ENCODE results near the gene BMERB1. TPM values are rescaled to one million over a fixed set of nuclear protein-coding genes. Genes with fewer than 3 reads are reported as not detected.

Gene BMERB1
- total RNA-seq, 1 donor from 2014 or later, result 16.1 TPM

DNA sequence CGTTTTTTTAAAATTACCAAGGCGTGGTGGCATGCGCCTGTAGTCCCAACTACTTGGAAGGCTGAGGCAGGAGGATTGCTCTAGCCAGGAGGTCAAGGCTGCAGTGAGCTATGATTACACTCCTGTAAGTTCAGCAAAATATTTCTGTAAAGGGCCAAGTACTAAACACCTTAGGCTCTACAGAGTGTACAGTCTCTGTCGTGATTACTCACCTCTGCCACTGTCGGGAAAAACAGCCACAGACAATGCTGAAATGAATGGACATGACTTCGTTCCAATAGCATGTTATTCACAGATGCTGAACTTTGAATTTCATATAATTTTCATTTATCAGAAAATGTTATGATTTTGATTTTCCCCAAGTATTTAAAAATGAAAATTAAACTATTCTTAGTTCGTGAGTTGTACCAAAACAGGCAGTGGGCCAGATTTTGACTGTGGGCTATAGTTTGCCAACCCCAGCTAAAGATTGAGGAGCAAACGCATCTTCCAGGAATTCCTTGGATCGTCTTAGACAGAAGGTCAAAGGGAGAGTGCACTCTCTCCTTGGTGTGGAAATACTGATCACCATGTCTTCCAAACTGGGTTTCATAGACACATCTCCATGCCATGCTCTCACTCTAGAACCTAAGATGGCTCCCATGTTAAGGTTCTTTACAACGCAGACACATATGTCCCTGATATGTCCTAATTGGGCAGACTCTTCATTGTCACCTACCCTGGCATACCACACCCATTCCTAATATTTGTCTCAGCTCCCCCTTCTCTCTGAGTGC lies 119.1 kb downstream of the BMERB1 start:
- TF ChIP-seq, protein P1, sequence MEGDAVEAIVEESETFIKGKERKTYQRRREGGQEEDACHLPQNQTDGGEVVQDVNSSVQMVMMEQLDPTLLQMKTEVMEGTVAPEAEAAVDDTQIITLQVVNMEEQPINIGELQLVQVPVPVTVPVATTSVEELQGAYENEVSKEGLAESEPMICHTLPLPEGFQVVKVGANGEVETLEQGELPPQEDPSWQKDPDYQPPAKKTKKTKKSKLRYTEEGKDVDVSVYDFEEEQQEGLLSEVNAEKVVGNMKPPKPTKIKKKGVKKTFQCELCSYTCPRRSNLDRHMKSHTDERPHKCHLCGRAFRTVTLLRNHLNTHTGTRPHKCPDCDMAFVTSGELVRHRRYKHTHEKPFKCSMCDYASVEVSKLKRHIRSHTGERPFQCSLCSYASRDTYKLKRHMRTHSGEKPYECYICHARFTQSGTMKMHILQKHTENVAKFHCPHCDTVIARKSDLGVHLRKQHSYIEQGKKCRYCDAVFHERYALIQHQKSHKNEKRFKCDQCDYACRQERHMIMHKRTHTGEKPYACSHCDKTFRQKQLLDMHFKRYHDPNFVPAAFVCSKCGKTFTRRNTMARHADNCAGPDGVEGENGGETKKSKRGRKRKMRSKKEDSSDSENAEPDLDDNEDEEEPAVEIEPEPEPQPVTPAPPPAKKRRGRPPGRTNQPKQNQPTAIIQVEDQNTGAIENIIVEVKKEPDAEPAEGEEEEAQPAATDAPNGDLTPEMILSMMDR (IDR thresholded peaks at IDR 0.05), result no peak
- H3K9me3 ChIP-seq, result no peaks in the 10 kb centered on the region
- H3K27me3 ChIP-seq (ENCODE audit: low read depth), result no peaks in the 10 kb centered on the region
- H3K4me1 ChIP-seq, result no peaks in the 10 kb centered on the region
- intact Hi-C loops (cut with DNase I), result no loop called here
- H3K4me3 ChIP-seq, result no peak overlapping the region
- ATAC-seq (no peak), DNase-seq (no peak)
- no peak overlapping the region for H3K27ac ChIP-seq
- H3K36me3 ChIP-seq, result no peaks in the 10 kb centered on the region

DNA sequence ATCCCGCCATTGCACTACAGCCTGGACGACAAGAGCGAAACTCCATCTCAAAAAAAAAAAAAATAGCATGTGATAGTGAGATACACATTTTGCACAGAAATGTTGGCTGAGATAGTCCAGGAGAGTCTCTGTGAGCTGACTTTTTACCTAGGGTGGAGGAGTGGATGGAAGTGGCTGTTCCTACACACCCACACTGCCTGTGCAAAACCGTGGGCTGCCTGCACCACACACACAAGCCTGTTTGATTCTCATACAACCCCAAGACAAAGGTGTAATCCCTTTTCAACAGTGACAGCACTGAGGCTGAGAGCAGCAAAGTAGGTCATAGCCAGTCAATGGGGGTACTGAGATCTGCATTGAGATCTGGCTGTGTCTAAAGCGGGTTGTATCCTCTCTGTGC lies 121.7 kb downstream of the BMERB1 start:
- no peak overlapping the region for H3K4me3 ChIP-seq
- no peaks in the 10 kb centered on the region for H3K4me1 ChIP-seq
- DNase-seq, result no peak
- H3K9me3 ChIP-seq, result no peaks in the 10 kb centered on the region
- no peak overlapping the region for H3K27ac ChIP-seq
- no peaks in the 10 kb centered on the region for H3K36me3 ChIP-seq
- TF ChIP-seq, protein P1 (IDR thresholded peaks at IDR 0.05), result no peak
- no peak for ATAC-seq
- intact Hi-C loops (cut with DNase I), result no loop called here
- no peaks in the 10 kb centered on the region for H3K27me3 ChIP-seq (ENCODE audit: low read depth)

DNA sequence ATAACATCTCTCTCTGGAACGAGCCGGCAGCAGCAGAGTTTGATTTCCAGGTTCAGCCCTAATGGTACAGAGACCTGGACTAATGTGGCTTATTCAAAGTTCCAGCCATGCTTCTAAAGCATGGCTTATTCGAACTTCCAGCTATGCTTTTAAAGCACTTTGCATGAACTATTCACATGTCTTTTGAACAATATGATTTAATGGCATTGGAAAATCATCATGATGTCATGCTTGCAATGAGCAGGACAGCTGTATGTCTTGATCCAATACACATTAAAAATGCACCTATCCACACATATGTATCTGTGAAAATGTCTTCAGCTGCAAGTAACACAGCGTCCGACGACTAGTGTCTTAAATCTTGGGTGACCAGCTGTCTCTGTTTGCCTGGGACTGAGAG lies 122.9 kb downstream of the BMERB1 start:
- TF ChIP-seq, protein P1 (IDR thresholded peaks at IDR 0.05), result no peak

DNA sequence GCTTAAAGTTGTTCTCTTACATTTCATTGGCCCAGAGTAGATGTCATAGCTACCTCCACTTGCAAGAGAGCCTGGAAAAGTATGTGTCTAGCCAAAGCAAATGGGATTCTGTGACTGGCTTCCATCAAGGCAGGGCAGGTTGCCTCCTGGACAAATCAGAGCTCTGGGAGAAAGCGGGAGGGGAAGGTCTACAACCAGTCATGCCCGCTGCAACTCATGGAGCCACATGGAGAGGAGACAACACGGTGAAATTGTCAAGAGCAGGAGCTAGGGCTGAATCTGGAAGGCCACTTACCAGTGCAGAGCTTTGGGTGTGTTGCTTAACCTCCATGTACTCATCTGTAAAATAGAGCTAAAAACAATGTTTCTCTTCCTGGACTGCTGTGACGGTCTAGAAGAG lies 124.8 kb downstream of the BMERB1 start:
- no peak for DNase-seq
- Histone ChIP-seq H3K27me3 (ENCODE audit: low read depth) (no peaks in the 10 kb centered on the region), H3K36me3 (no peaks in the 10 kb centered on the region), H3K27ac (no peak overlapping the region), H3K4me1 (no peaks in the 10 kb centered on the region), H3K4me3 (no peak overlapping the region), H3K9me3 (no peaks in the 10 kb centered on the region)
- TF ChIP-seq, protein P1 (IDR thresholded peaks at IDR 0.05), result no peak
- intact Hi-C loops (cut with DNase I), result no loop called here
- ATAC-seq, result no peak

More for the DNA sequence above, 122.9 kb downstream of the BMERB1 start:
- ATAC-seq, result no peak
- no peak for DNase-seq
- Histone ChIP-seq H3K27me3 (ENCODE audit: low read depth) (no peaks in the 10 kb centered on the region), H3K4me1 (no peaks in the 10 kb centered on the region), H3K36me3 (no peaks in the 10 kb centered on the region), H3K9me3 (no peaks in the 10 kb centered on the region), H3K4me3 (no peak overlapping the region), H3K27ac (no peak overlapping the region)
- intact Hi-C loops (cut with DNase I), result no loop called here

DNA sequence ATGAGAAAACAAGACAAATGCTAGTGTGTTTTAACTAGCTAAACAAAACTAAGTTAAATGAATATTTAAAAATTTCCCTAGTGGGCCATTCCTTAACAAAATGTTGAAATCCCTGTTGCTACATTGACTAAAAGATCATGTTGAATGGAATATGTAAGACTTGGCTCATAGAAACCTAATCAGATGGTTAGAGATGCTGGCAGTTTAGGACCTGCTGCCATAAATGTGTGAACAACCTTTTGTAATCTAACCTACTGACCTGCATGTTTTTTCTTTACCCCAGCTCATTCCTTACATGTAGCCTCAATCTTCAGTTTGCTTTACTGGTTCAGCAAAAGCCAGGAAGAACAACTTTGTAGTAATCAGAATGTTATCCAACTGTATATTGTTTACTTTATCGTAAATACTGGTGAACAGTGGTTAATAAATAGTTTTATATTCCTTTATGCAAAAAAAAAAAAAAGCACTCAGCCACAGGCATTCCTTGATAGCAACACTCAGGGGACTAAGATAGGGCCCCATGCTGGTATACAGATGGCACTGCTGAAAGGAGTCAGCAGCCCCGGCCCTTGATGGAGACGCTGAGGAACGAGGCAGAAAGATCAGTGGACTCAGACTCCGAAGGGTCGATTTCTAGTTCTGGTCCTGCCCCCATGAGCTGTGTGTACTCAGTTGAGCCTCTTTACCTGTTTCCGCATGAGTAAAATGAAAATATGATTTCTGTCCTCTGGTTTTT lies 130.4 kb downstream of the BMERB1 start:
- intact Hi-C loops (cut with DNase I), result no loop called here
- no peak overlapping the region for H3K4me3 ChIP-seq
- DNase-seq (no peak), ATAC-seq (no peak)
- H3K36me3 ChIP-seq, result no peaks in the 10 kb centered on the region
- no peak overlapping the region for H3K27ac ChIP-seq
- TF ChIP-seq, protein P1 (IDR thresholded peaks at IDR 0.05), result no peak
- no peaks in the 10 kb centered on the region for H3K9me3 ChIP-seq
- H3K27me3 ChIP-seq (ENCODE audit: low read depth), result no peaks in the 10 kb centered on the region
- no peaks in the 10 kb centered on the region for H3K4me1 ChIP-seq

All from lower lobe of right lung (tissue), 2 donors.